ENCODE measurements around the gene ATG16L2. TPM values are rescaled to one million over a fixed set of nuclear protein-coding genes. Genes with fewer than 3 reads are reported as not detected.

The ATG16L2 gene
- total RNA-seq, 2 donors from 2014 or later = 43.5 to 51.3 TPM

GRCh38 chr11:72781313-72782080, 32.7 kb upstream of the ATG16L2 start:
- peaks cover 36% of the 10 kb centered on the region for H3K4me1 ChIP-seq
- DNase-seq = peak; percentile 74
- intact Hi-C loops (cut with DNase I) = no loop called here

GRCh38 chr11:72782081-72782920, 31.9 kb upstream of the ATG16L2 start:
- no peak for TF ChIP-seq CTCF (IDR thresholded peaks at IDR 0.05)
- peak; percentile 86 for DNase-seq
- H3K9ac ChIP-seq (ENCODE audit: low read depth in 2 of 2, low read length in 2 of 2) = peak overlapping the region; percentile 19 to 70
- intact Hi-C loops (cut with DNase I) = no loop called here
- H3K4me1 ChIP-seq = peaks cover 29% of the 10 kb centered on the region
- H3K36me3 ChIP-seq = no peaks in the 10 kb centered on the region
- H3K4me3 ChIP-seq = peak overlapping the region; percentile 55
- no peaks in the 10 kb centered on the region for H3K27me3 ChIP-seq
- no peaks in the 10 kb centered on the region for H3K9me3 ChIP-seq
- peak overlapping the region; percentile 90 for H3K27ac ChIP-seq

More at GRCh38 chr11:72781313-72782080, 32.7 kb upstream of the ATG16L2 start:
- Histone ChIP-seq H3K27ac (peak overlapping the region; percentile 90), H3K9me3 (no peaks in the 10 kb centered on the region), H3K9ac (ENCODE audit: low read depth in 2 of 2, low read length in 2 of 2) (peak overlapping the region; percentile 79 to 90), H3K27me3 (no peaks in the 10 kb centered on the region), H3K4me3 (peak overlapping the region; percentile 55), H3K36me3 (no peaks in the 10 kb centered on the region)
- TF ChIP-seq CTCF (IDR thresholded peaks at IDR 0.05) = no peak

- Histone ChIP-seq H3K9ac (ENCODE audit: low read depth in 2 of 2, low read length in 2 of 2) (peak overlapping the region in 1 of 2 donors; percentile 70), H3K36me3 (no peaks in the 10 kb centered on the region), H3K4me1 (peaks cover 27% of the 10 kb centered on the region), H3K9me3 (no peaks in the 10 kb centered on the region), H3K27me3 (no peaks in the 10 kb centered on the region), H3K4me3 (no peak overlapping the region), H3K27ac (peak overlapping the region; percentile 90)
- intact Hi-C loops (cut with DNase I) = no loop called here
- TF ChIP-seq CTCF (IDR thresholded peaks at IDR 0.05) = no peak
- DNase-seq = peak; percentile 67
Measured at GRCh38 chr11:72783144-72783905, 30.9 kb upstream of the ATG16L2 start.

- no peak for DNase-seq
- no peak for TF ChIP-seq CTCF (IDR thresholded peaks at IDR 0.05)
- peak overlapping the region in 1 of 2 donors; percentile 70 for H3K9ac ChIP-seq (ENCODE audit: low read depth in 2 of 2, low read length in 2 of 2)
- intact Hi-C loops (cut with DNase I) = no loop called here
- no peak overlapping the region for H3K4me3 ChIP-seq
- H3K27me3 ChIP-seq = no peaks in the 10 kb centered on the region
- H3K36me3 ChIP-seq = no peaks in the 10 kb centered on the region
- no peaks in the 10 kb centered on the region for H3K9me3 ChIP-seq
- peak overlapping the region; percentile 90 for H3K27ac ChIP-seq
- peaks cover 23% of the 10 kb centered on the region for H3K4me1 ChIP-seq
Measured at GRCh38 chr11:72784662-72785061, 29.5 kb upstream of the ATG16L2 start.

All from colonic mucosa (tissue), 4 donors.